Prostate gland (tissue), 2 donors: Measurements from ENCODE around the gene PDE12. TPM values are rescaled to one million over a fixed set of nuclear protein-coding genes. Genes with fewer than 3 reads are reported as not detected.
A peak's percentile ranks its signal among the peaks of the same experiment; 100 is the strongest.

ENCODE experiments used
- DNase-seq: peaks from one replicate; pipeline ENCODE4 v3.0.0-alpha.2; 2019; ENCODE audit warnings: low spot score
- H3K27ac ChIP-seq, 2 donors: fragments of 200-600 bp; sonication (generic); 2 replicates each; pipeline ENCODE4 v1.5.1; 2017 to 2019
- H3K27me3 ChIP-seq: fragments of 200-600 bp; sonication (generic); replicated peaks from 2 replicates; pipeline ENCODE4 v1.5.1; 2019; ENCODE audit not compliant: insufficient read depth
- H3K36me3 ChIP-seq, 2 donors: fragments of 200-600 bp; sonication (generic); 1 replicate in 1 of 2; 2 replicates in 1 of 2; pipeline versions ENCODE4 v1.5.1 to v1.8.1; 2017 to 2019
- H3K4me1 ChIP-seq: fragments of 200-600 bp; sonication (generic); replicated peaks from 2 replicates; pipeline ENCODE4 v1.5.1; 2019
- H3K4me3 ChIP-seq, 2 donors: fragments of 200-600 bp; sonication (generic); 2 replicates each; pipeline ENCODE4 v1.5.1; 2017 to 2019
- H3K9me3 ChIP-seq: fragments of 200-600 bp; sonication (generic); 2 replicates; pipeline ENCODE4 v1.5.1; 2017
- POLR2A ChIP-seq: fragments of 450-650 bp; IDR thresholded peaks from one replicate; pipeline ENCODE4 v1.6.1; 2016; ENCODE audit warnings: antibody characterized with exemption, mild to moderate bottlenecking
- POLR2AphosphoS5 ChIP-seq: sonication (generic); formaldehyde crosslinking; IDR thresholded peaks from one replicate; pipeline ENCODE4 v1.6.1; 2017; ENCODE audit warnings: antibody characterized with exemption
- WGBS: methylation state at CpG from one replicate; pipeline ENCODE4 v1.1.5; 2018; 5-methylcytosine and 5-hydroxymethylcytosine counted together
- intact Hi-C: fragments of 100-400 bp; cut with DNase I; formaldehyde crosslinking; loops from one replicate; pipeline ENCODE4 v1.14.2; 2022
- total RNA-seq, 2 donors: library from RNA; depleted of rRNA; stranded (reverse); fragments of >200 nt; gene quantifications; one replicate each; pipeline ENCODE4 v1.1.0, GENCODE V29; 2016
- TF ChIP-seq, protein P1 (sequence below), 4 experiments: fragments of 200-600 bp in 2 of 4; fragments of 450-650 bp in 2 of 4; sonication (generic) in 2 of 4; IDR thresholded peaks; 1 replicate in 3 of 4; 2 replicates in 1 of 4; pipeline ENCODE4 v1.5.1; 2016 to 2019; ENCODE audit warnings: antibody characterized with exemption in 4 of 4, mild to moderate bottlenecking in 2 of 4, moderate library complexity in 2 of 4

Gene PDE12, protein sequence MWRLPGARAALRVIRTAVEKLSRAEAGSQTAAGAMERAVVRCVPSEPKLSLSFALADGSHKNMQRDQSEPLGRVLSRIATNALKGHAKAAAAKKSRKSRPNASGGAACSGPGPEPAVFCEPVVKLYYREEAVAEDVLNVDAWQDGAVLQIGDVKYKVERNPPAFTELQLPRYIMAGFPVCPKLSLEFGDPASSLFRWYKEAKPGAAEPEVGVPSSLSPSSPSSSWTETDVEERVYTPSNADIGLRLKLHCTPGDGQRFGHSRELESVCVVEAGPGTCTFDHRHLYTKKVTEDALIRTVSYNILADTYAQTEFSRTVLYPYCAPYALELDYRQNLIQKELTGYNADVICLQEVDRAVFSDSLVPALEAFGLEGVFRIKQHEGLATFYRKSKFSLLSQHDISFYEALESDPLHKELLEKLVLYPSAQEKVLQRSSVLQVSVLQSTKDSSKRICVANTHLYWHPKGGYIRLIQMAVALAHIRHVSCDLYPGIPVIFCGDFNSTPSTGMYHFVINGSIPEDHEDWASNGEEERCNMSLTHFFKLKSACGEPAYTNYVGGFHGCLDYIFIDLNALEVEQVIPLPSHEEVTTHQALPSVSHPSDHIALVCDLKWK
- 10 to 100 TPM; 22.8 to 23.3 TPM for total RNA-seq

DNA sequence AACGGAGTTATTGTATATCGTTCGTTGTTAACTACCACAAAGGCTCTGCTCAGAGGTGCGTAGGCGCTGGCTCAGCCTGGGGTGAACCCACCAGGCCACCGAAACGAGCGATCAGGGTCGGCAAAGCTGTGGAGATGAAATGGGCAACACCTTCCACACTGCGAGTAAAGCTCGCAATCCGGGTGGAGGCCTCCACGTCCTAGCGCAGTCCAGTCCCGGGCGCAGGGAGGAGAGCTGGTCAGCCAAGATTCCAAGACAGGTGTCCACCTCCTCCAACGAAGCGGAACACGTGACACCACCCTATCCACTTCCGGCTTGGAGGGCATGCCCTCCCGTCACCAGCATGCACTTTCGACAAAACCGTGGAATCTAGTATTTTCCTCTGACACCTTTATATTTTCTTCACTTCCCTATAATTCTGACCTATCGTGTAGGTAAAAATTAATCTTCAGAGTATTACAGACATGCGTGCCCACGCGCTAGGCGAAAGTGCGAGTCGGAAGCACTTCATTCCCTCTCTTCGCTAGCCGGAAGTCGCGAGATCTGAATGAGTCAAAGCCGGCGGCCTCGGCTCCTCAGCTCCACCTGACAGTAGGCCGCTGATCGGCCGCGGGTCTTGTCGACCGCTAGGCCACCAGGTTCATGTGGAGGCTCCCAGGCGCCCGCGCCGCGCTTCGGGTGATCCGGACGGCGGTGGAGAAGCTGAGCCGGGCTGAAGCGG lies at the start of gene PDE12:
Gene PDE12, plus strand, starts transcription at position 537 of the 721 bp plus-strand sequence. Its CDS starts 106 bp downstream, at position 643.
- intact Hi-C loops: loop anchor here (2.0 kb wide), 1 partner anchor 41 kb away; the partner anchor contains the start of gene ARF4
- under 1% methylated on average over 54 of the region's 54 CpGs for WGBS
- TF ChIP-seq, protein P1, sequence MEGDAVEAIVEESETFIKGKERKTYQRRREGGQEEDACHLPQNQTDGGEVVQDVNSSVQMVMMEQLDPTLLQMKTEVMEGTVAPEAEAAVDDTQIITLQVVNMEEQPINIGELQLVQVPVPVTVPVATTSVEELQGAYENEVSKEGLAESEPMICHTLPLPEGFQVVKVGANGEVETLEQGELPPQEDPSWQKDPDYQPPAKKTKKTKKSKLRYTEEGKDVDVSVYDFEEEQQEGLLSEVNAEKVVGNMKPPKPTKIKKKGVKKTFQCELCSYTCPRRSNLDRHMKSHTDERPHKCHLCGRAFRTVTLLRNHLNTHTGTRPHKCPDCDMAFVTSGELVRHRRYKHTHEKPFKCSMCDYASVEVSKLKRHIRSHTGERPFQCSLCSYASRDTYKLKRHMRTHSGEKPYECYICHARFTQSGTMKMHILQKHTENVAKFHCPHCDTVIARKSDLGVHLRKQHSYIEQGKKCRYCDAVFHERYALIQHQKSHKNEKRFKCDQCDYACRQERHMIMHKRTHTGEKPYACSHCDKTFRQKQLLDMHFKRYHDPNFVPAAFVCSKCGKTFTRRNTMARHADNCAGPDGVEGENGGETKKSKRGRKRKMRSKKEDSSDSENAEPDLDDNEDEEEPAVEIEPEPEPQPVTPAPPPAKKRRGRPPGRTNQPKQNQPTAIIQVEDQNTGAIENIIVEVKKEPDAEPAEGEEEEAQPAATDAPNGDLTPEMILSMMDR (IDR thresholded peaks at IDR 0.05): peak in 2 of 4 experiments; percentile 7 to 17
- peak; percentile 46 for TF ChIP-seq POLR2A
- TF ChIP-seq POLR2AphosphoS5: peak; percentile 90

DNA sequence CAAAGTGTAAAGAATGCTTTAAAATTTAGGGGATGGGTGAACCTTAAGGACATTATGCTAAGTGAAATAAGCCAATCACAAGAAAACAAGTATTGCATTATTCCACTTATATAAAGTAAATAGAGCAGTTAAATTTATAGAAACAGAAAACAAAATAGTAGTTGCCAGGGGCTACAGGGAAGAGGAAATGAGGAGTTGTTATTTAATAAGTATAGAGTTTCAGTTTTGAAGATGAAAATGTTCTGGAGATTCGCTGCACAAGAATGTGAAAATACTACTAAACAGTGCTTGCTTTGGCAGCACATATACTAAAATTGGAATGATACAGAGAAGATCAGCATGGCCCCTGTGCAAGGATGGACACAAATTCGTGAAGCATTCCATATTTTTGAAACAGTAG lies 43.9 kb upstream of the PDE12 start:
- Histone ChIP-seq H3K27ac (no peak overlapping the region), H3K4me1 (no peaks in the 10 kb centered on the region), H3K4me3 (no peak overlapping the region), H3K9me3 (no peaks in the 10 kb centered on the region), H3K27me3 (no peaks in the 10 kb centered on the region), H3K36me3 (no peaks in the 10 kb centered on the region)
- 13% methylated on average over 2 of the region's 2 CpGs for WGBS
- no peak for DNase-seq
- TF ChIP-seq POLR2AphosphoS5 (no peak), POLR2A (no peak)
- TF ChIP-seq, protein P1 (IDR thresholded peaks at IDR 0.05): no peak
- intact Hi-C loops: no loop called here

More for the DNA sequence above, at the start of gene PDE12:
- no peaks in the 10 kb centered on the region for H3K27me3 ChIP-seq
- H3K4me1 ChIP-seq: peaks cover 17% of the 10 kb centered on the region
- H3K36me3 ChIP-seq: no peaks in the 10 kb centered on the region
- H3K9me3 ChIP-seq: no peaks in the 10 kb centered on the region
- DNase-seq: peak; percentile 84
- H3K27ac ChIP-seq: peak within 1 kb of the TSS; percentile 73 to 89
- H3K4me3 ChIP-seq: peak within 1 kb of the TSS; percentile 77 to 84

DNA sequence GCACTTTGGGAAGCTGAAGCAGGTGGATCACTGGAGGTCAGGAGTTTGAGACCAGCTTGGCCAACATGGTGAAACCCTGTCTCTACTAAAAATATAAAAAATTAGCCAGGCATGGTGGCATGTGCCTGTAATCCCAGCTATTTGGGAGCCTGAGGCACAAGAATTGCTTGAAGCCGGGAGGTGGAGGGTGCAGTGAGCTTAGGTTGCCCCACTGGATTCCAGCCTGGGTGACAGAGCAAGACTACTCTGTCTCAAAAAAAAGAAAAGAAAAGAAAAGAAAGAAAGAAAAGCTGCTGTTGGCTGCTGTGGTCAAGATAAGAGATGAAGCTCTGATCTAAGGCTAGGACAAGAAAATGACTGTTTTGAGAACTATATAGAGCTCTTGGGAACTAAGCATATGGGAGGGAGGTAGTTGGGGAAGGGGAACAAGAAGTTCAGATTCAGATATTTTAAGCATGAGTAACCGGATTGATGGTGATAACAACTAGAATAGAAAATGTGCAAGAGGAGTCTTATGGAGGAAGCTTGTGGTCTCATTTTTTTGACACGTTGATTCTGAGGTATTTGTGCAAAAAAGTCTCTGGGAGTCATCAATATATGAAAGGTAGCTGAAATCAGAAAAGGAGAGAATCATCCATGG lies 37.7 kb upstream of the PDE12 start:
- intact Hi-C loops: no loop called here
- Histone ChIP-seq H3K27ac (no peak overlapping the region), H3K4me3 (no peak overlapping the region), H3K4me1 (no peaks in the 10 kb centered on the region), H3K9me3 (no peaks in the 10 kb centered on the region), H3K27me3 (no peaks in the 10 kb centered on the region), H3K36me3 (no peaks in the 10 kb centered on the region)
- WGBS: 53% methylated on average over 3 of the region's 3 CpGs
- TF ChIP-seq POLR2A (no peak), POLR2AphosphoS5 (no peak)
- TF ChIP-seq, protein P1 (IDR thresholded peaks at IDR 0.05): no peak
- DNase-seq: no peak

DNA sequence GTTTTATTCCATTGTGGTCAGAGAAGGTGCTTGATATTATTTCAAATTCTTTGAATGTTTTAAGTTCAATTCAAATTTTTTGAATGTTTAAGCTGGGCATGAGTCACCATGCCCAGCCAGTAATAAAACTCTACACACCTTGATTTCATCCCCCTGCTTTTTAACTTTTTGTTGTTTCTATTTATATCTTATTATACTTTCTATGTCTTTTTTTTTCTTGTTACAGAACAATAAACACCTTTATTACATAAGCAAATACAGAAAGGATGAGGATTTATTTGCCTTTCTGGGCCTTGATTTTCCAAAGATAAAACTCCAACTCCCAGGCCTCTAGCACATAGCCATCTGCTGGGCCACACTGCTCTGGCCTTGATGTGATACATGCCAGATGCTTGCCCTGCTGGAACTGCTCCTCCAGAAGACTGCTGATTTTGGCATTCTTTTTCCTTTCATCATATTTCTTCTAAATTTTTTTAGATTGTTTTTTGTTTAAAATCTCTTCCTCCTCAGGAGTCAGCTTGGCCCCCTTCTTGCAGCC lies 25.9 kb upstream of the PDE12 start:
- Histone ChIP-seq H3K9me3 (no peaks in the 10 kb centered on the region), H3K36me3 (no peaks in the 10 kb centered on the region), H3K4me3 (no peak overlapping the region), H3K4me1 (no peaks in the 10 kb centered on the region), H3K27ac (no peak overlapping the region), H3K27me3 (no peaks in the 10 kb centered on the region)
- intact Hi-C loops: no loop called here
- TF ChIP-seq POLR2A: no peak
- TF ChIP-seq POLR2AphosphoS5: peak; percentile 59
- TF ChIP-seq, protein P1 (IDR thresholded peaks at IDR 0.05): no peak
- peak; percentile 50 for DNase-seq
